ENCODE data around the gene BLZF1. TPM values are rescaled to one million over a fixed set of nuclear protein-coding genes. Genes with fewer than 3 reads are reported as not detected.

The BLZF1 gene
- total RNA-seq, 1 donor from 2014 or later = 15.7 TPM

- no peak overlapping the region for H3K27ac Mint-ChIP-seq (ENCODE audit: unreplicated experiment)
- TF ChIP-seq CTCF (IDR thresholded peaks at IDR 0.05; ENCODE audit: partially characterized antibody, unreplicated experiment) = no peak
Observed at GRCh38 chr1:169345511-169345910, 22.5 kb upstream of the BLZF1 start.

GRCh38 chr1:169346036-169346589 is 21.9 kb upstream of the BLZF1 start:
- Mint-ChIP-seq H3K27ac (ENCODE audit: unreplicated experiment) (no peak overlapping the region), H3K9me3 (ENCODE audit: unreplicated experiment) (no peaks in the 10 kb centered on the region), H3K4me3 (ENCODE audit: unreplicated experiment) (no peak overlapping the region), H3K36me3 (ENCODE audit: unreplicated experiment) (no peaks in the 10 kb centered on the region), H3K4me1 (ENCODE audit: low read depth, unreplicated experiment) (no peaks in the 10 kb centered on the region), H3K27me3 (ENCODE audit: unreplicated experiment) (no peaks in the 10 kb centered on the region)
- DNase-seq = no peak
- TF ChIP-seq CTCF (IDR thresholded peaks at IDR 0.05; ENCODE audit: partially characterized antibody, unreplicated experiment) = no peak

More at GRCh38 chr1:169345511-169345910, 22.5 kb upstream of the BLZF1 start:
- peaks cover 6% of the 10 kb centered on the region for H3K36me3 Mint-ChIP-seq (ENCODE audit: unreplicated experiment)
- no peak for DNase-seq
- no peaks in the 10 kb centered on the region for H3K9me3 Mint-ChIP-seq (ENCODE audit: unreplicated experiment)
- H3K27me3 Mint-ChIP-seq (ENCODE audit: unreplicated experiment) = no peaks in the 10 kb centered on the region
- H3K4me3 Mint-ChIP-seq (ENCODE audit: unreplicated experiment) = no peak overlapping the region
- H3K4me1 Mint-ChIP-seq (ENCODE audit: low read depth, unreplicated experiment) = no peaks in the 10 kb centered on the region

GRCh38 chr1:169347688-169348382 is 20.2 kb upstream of the BLZF1 start:
- Mint-ChIP-seq H3K27ac (ENCODE audit: unreplicated experiment) (no peak overlapping the region), H3K4me3 (ENCODE audit: unreplicated experiment) (no peak overlapping the region), H3K4me1 (ENCODE audit: low read depth, unreplicated experiment) (no peaks in the 10 kb centered on the region), H3K9me3 (ENCODE audit: unreplicated experiment) (peaks cover 2% of the 10 kb centered on the region), H3K36me3 (ENCODE audit: unreplicated experiment) (no peaks in the 10 kb centered on the region), H3K27me3 (ENCODE audit: unreplicated experiment) (peaks cover 2% of the 10 kb centered on the region)
- DNase-seq = no peak
- TF ChIP-seq CTCF (IDR thresholded peaks at IDR 0.05; ENCODE audit: partially characterized antibody, unreplicated experiment) = no peak

GRCh38 chr1:169348383-169349036 is 19.5 kb upstream of the BLZF1 start:
- TF ChIP-seq CTCF (IDR thresholded peaks at IDR 0.05; ENCODE audit: partially characterized antibody, unreplicated experiment) = peak; percentile 87
- DNase-seq = no peak
- no peaks in the 10 kb centered on the region for H3K36me3 Mint-ChIP-seq (ENCODE audit: unreplicated experiment)
- no peak overlapping the region for H3K4me3 Mint-ChIP-seq (ENCODE audit: unreplicated experiment)
- no peaks in the 10 kb centered on the region for H3K4me1 Mint-ChIP-seq (ENCODE audit: low read depth, unreplicated experiment)
- H3K27me3 Mint-ChIP-seq (ENCODE audit: unreplicated experiment) = peaks cover 2% of the 10 kb centered on the region
- H3K9me3 Mint-ChIP-seq (ENCODE audit: unreplicated experiment) = peaks cover 2% of the 10 kb centered on the region
- H3K27ac Mint-ChIP-seq (ENCODE audit: unreplicated experiment) = no peak overlapping the region

- Mint-ChIP-seq H3K4me3 (ENCODE audit: unreplicated experiment) (no peak overlapping the region), H3K9me3 (ENCODE audit: unreplicated experiment) (no peaks in the 10 kb centered on the region), H3K36me3 (ENCODE audit: unreplicated experiment) (peaks cover 7% of the 10 kb centered on the region), H3K27ac (ENCODE audit: unreplicated experiment) (no peak overlapping the region), H3K27me3 (ENCODE audit: unreplicated experiment) (no peaks in the 10 kb centered on the region), H3K4me1 (ENCODE audit: low read depth, unreplicated experiment) (peaks cover 5% of the 10 kb centered on the region)
- TF ChIP-seq CTCF (IDR thresholded peaks at IDR 0.05; ENCODE audit: partially characterized antibody, unreplicated experiment) = no peak
- no peak for DNase-seq
Observed at GRCh38 chr1:169360415-169360814, 7.6 kb upstream of the BLZF1 start.
